PC-9 (cell line): ENCODE results near the gene ATP23. TPM values are rescaled to one million over a fixed set of nuclear protein-coding genes. Genes with fewer than 3 reads are reported as not detected.
A peak's percentile ranks its signal among the peaks of the same experiment; 100 is the strongest.

Experiments
- BruUV-seq: library from RNA; stranded (reverse); fragments of 400-500 nt; replicated peaks from 2 replicates; lab custom pipeline; 2021; lab: Mats Ljungman, UMichigan
- CTCF ChIA-PET: fragments of 300-600 bp; sonication (Branson Sonifier 250); formaldehyde crosslinking; loops from one replicate; lab custom pipeline; 2022; ENCODE audit warnings: antibody characterized with exemption; lab: Charles Lee
- POLR2A ChIA-PET: fragments of 300-600 bp; sonication (Branson Sonifier 250); formaldehyde crosslinking; loops from one replicate; lab custom pipeline; 2022; ENCODE audit warnings: antibody characterized with exemption; ENCODE audit not compliant: unreplicated experiment; lab: Charles Lee
- DNase-seq, 2 experiments: peaks; one replicate each; pipeline versions ENCODE4 v3.0.0 to v3.0.0-alpha.2; 2015 to 2022; ENCODE audit warnings: mixed read lengths in 1 of 2
- H2AFZ ChIP-seq: fragments of 200-600 bp; sonication (generic); 2 replicates; pipeline ENCODE4 v1.8.1; 2017; ENCODE audit warnings: antibody characterized with exemption
- H3F3A ChIP-seq: fragments of 200-600 bp; sonication (generic); 2 replicates; pipeline ENCODE4 v1.8.1; 2017; ENCODE audit warnings: antibody characterized with exemption, mild to moderate bottlenecking, low read depth; ENCODE audit not compliant: insufficient read depth
- H3K27ac ChIP-seq: fragments of 200-600 bp; sonication (generic); 2 replicates; pipeline ENCODE4 v1.6.1; 2016; ENCODE audit warnings: mixed run types
- H3K27me3 ChIP-seq: fragments of 200-600 bp; sonication (generic); 2 replicates; pipeline ENCODE4 v1.6.1; 2016; ENCODE audit warnings: low read depth, mixed run types; ENCODE audit not compliant: insufficient read depth
- H3K36me3 ChIP-seq: fragments of 200-600 bp; sonication (generic); 2 replicates; pipeline ENCODE4 v1.6.1; 2016; ENCODE audit warnings: low read depth, mixed run types
- H3K4me1 ChIP-seq: fragments of 200-600 bp; sonication (generic); replicated peaks from 2 replicates; pipeline ENCODE4 v1.6.1; 2016; ENCODE audit warnings: mixed run types; ENCODE audit not compliant: insufficient read depth
- H3K4me2 ChIP-seq: fragments of 200-600 bp; sonication (generic); 2 replicates; pipeline ENCODE4 v1.6.1; 2017; ENCODE audit warnings: mixed run types
- H3K4me3 ChIP-seq: fragments of 200-600 bp; sonication (generic); 2 replicates; pipeline ENCODE4 v1.6.1; 2016; ENCODE audit warnings: mixed run types
- H3K79me2 ChIP-seq: fragments of 200-600 bp; sonication (generic); 2 replicates; pipeline ENCODE4 v1.6.1; 2017; ENCODE audit warnings: low read depth, mixed run types
- H3K9me2 ChIP-seq: fragments of 200-600 bp; sonication (generic); 2 replicates; pipeline ENCODE4 v1.8.1; 2017; ENCODE audit warnings: mild to moderate bottlenecking; ENCODE audit not compliant: insufficient read depth
- H3K9me3 ChIP-seq: fragments of 200-600 bp; sonication (generic); 2 replicates; pipeline ENCODE4 v1.8.1; 2016; ENCODE audit warnings: low read depth; ENCODE audit not compliant: insufficient read depth
- H4K20me1 ChIP-seq: fragments of 200-600 bp; sonication (generic); 2 replicates; pipeline ENCODE4 v1.8.1; 2017; ENCODE audit not compliant: insufficient read depth
- CTCF ChIP-seq: fragments of 200-600 bp; sonication (generic); conservative IDR thresholded peaks from 2 replicates; pipeline ENCODE4 v1.6.1; 2017; ENCODE audit warnings: mixed run types, antibody characterized with exemption, mild to moderate bottlenecking, moderate library complexity
- EZH2 ChIP-seq: fragments of 200-600 bp; sonication (generic); IDR thresholded peaks from 2 replicates; pipeline ENCODE4 v1.8.0; 2017; ENCODE audit warnings: antibody characterized with exemption, low read depth
- intact Hi-C: fragments of 100-400 bp; cut with micrococcal nuclease; formaldehyde crosslinking; loops from one replicate; pipeline ENCODE4 v1.10.0; 2022; ENCODE audit not compliant: unreplicated experiment
- total RNA-seq: library from RNA; stranded (reverse); gene quantifications from 2 replicates; pipeline ENCODE4 v1.2.3, GENCODE V29; 2021

The ATP23 gene
- total RNA-seq, 1 experiment from 2014 or later = 6.5 TPM

DNA sequence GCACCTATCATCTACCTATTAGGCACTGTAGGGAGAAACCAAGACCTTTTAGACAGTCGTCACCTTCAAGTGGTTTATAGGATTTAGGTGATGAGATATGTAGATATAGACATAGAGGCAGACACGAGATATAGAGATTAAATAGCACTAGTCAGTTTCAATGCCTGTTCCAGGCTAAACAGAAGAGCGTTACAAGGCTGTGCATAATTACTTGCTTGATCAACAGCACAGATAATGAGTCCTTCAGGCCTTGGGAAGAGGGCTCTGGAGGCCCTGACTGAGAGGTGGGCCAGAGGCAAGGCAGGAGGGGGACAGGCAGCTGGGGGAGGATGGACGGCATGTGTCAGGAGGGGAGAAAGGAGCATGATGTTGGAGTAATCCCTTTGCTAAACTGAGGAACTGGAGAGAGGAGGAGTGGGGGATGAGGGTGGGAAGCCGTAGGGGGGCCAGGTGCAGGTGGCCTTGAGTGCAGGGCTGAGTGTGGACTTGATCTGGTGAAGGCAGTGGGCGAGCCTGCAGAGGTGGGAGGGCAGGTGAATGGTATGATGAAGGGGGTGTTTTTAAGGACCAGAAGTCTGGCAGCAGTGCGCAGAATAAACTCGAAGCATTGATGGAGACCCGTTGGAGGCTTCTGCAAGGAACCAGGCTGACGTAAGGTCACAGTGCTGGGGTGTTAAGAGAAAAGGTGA lies 43.9 kb upstream of the ATP23 start:
- H4K20me1 ChIP-seq = no peaks in the 10 kb centered on the region
- intact Hi-C loops = loop anchor here (2.0 kb wide), 2 partner anchors 51 to 67 kb away; partner anchors contain the start of gene CTDSP2
- no TSS peak for BruUV-seq
- ChIA-PET CTCF (interaction anchor here (0.7 to 1.6 kb wide), 7 partner anchors 9 to 718 kb away, joined by 3 to 7 read pairs (median 6); partner anchors contain the start of gene CTDSP2), POLR2A (interaction anchor here (0.6 kb wide), 1 partner anchor 44 kb away, joined by 4 read pairs; the partner anchor contains the start of gene ATP23)
- H3K4me3 ChIP-seq = peak overlapping the region; percentile 65; the same call in 1 of the 2 replicates
- H3K27me3 ChIP-seq = no peaks in the 10 kb centered on the region
- no peak for TF ChIP-seq CTCF
- TF ChIP-seq EZH2 = no peak
- no peak for DNase-seq
- no peaks in the 10 kb centered on the region for H3K79me2 ChIP-seq
- peak overlapping the region; percentile 84 for H2AFZ ChIP-seq
- H3K36me3 ChIP-seq = no peaks in the 10 kb centered on the region
- peaks cover 22% of the 10 kb centered on the region; the same call in 1 of the 2 replicates for H3F3A ChIP-seq
- H3K4me2 ChIP-seq = peak overlapping the region; percentile 92
- no peaks in the 10 kb centered on the region for H3K9me3 ChIP-seq
- H3K9me2 ChIP-seq = no peaks in the 10 kb centered on the region
- H3K27ac ChIP-seq = no peak overlapping the region
- peaks cover 50% of the 10 kb centered on the region for H3K4me1 ChIP-seq

- intact Hi-C loops = no loop called here
- Histone ChIP-seq H3K4me3 (no peak overlapping the region), H3F3A (peaks cover 22% of the 10 kb centered on the region; the same call in 1 of the 2 replicates), H3K9me2 (no peaks in the 10 kb centered on the region), H4K20me1 (no peaks in the 10 kb centered on the region), H3K79me2 (no peaks in the 10 kb centered on the region), H3K27ac (no peak overlapping the region), H3K27me3 (no peaks in the 10 kb centered on the region), H3K36me3 (no peaks in the 10 kb centered on the region), H3K4me2 (0 out of 2 replicates have a peak overlapping the region, but pooled peaks have one; percentile 11), H2AFZ (no peak overlapping the region), H3K9me3 (no peaks in the 10 kb centered on the region), H3K4me1 (peaks cover 41% of the 10 kb centered on the region)
- ChIA-PET CTCF (interaction anchor here (0.5 to 1.6 kb wide), 3 partner anchors 10 to 66 kb away, joined by 3 to 7 read pairs (median 4); no protein-coding TSS in a partner anchor), POLR2A (interaction anchor here (0.5 kb wide), 2 partner anchors 17 to 43 kb away, joined by 4 to 17 read pairs; partner anchors contain the start of gene ATP23)
- TF ChIP-seq CTCF (no peak), EZH2 (no peak)
- no TSS peak for BruUV-seq
- no peak for DNase-seq
Measured at GRCh38 chr12:57898308-57898970, 42.9 kb upstream of the ATP23 start.

- intact Hi-C loops = no loop called here
- H3K9me2 ChIP-seq = no peaks in the 10 kb centered on the region
- H3K36me3 ChIP-seq = no peaks in the 10 kb centered on the region
- no peak overlapping the region for H3K27ac ChIP-seq
- H3K79me2 ChIP-seq = no peaks in the 10 kb centered on the region
- ChIA-PET CTCF (interaction anchor here (0.5 to 1.0 kb wide), 3 partner anchors 17 to 173 kb away, joined by 3 to 4 read pairs (median 3); no protein-coding TSS in a partner anchor), POLR2A (interaction anchor here (0.5 kb wide), 2 partner anchors 17 to 42 kb away, joined by 4 to 17 read pairs; partner anchors contain the start of gene ATP23)
- H3K4me3 ChIP-seq = no peak overlapping the region
- 0 out of 2 replicates have a peak overlapping the region, but pooled peaks have one; percentile 33 for H2AFZ ChIP-seq
- TF ChIP-seq EZH2 = no peak
- TF ChIP-seq CTCF = no peak
- H3K4me1 ChIP-seq = peaks cover 34% of the 10 kb centered on the region
- H4K20me1 ChIP-seq = no peaks in the 10 kb centered on the region
- H3K9me3 ChIP-seq = no peaks in the 10 kb centered on the region
- peaks cover 22% of the 10 kb centered on the region; the same call in 1 of the 2 replicates for H3F3A ChIP-seq
- H3K27me3 ChIP-seq = no peaks in the 10 kb centered on the region
- BruUV-seq = no TSS peak
- 0 out of 2 replicates have a peak overlapping the region, but pooled peaks have one; percentile 11 for H3K4me2 ChIP-seq
- peak in 1 of 2 experiments; percentile 38 for DNase-seq
Measured at GRCh38 chr12:57899010-57899662, 42.2 kb upstream of the ATP23 start.
